Activated CD8-positive, alpha-beta memory T cell treated with anti-CD3 and anti-CD28 coated beads for 36 hours (primary cell): ENCODE measurements around the gene LOX. TPM values are rescaled to one million over a fixed set of nuclear protein-coding genes. Genes with fewer than 3 reads are reported as not detected.

Experiments used
- CTCF ChIA-PET: fragments of 350-600 bp; sonication (Branson Sonifier 250); formaldehyde crosslinking; loops from one replicate; lab custom pipeline; 2021; ENCODE audit warnings: antibody characterized with exemption; lab: Charles Lee
- POLR2A ChIA-PET: fragments of 350-600 bp; sonication (Branson Sonifier 250); formaldehyde crosslinking; loops from one replicate; lab custom pipeline; 2021; ENCODE audit warnings: antibody characterized with exemption; lab: Charles Lee
- total RNA-seq, 2 experiments: library from RNA; stranded (reverse); gene quantifications; one replicate each; pipeline ENCODE4 v1.2.3, GENCODE V29; 2021

The LOX gene
- total RNA-seq, 2 experiments from 2014 or later, result not detected

GRCh38 chr5:122056913-122057312 lies 21.1 kb downstream of the LOX start:
- POLR2A ChIA-PET, result no interaction called here
- CTCF ChIA-PET, result no interaction called here

- CTCF ChIA-PET, result no interaction called here
- POLR2A ChIA-PET, result interaction anchor here (0.7 kb wide), 1 partner anchor 92 kb away, joined by 3 read pairs; the partner anchor contains the start of gene SRFBP1
Measured at GRCh38 chr5:122054266-122054665, 23.8 kb downstream of the LOX start.

GRCh38 chr5:122053181-122054109 lies 24.6 kb downstream of the LOX start:
- ChIA-PET POLR2A (no interaction called here), CTCF (no interaction called here)

- CTCF ChIA-PET, result no interaction called here
Measured at GRCh38 chr5:122051569-122051968, 26.5 kb downstream of the LOX start.

GRCh38 chr5:122050959-122051358 lies 27.1 kb downstream of the LOX start:
- ChIA-PET CTCF (no interaction called here), POLR2A (no interaction called here)

More at GRCh38 chr5:122051569-122051968, 26.5 kb downstream of the LOX start:
- POLR2A ChIA-PET, result no interaction called here

GRCh38 chr5:122040636-122041302 lies 37.3 kb downstream of the LOX start:
- CTCF ChIA-PET, result no interaction called here

GRCh38 chr5:122036326-122036725 lies 41.7 kb downstream of the LOX start:
- CTCF ChIA-PET, result no interaction called here
- POLR2A ChIA-PET, result no interaction called here

More at GRCh38 chr5:122040636-122041302, 37.3 kb downstream of the LOX start:
- POLR2A ChIA-PET, result no interaction called here

GRCh38 chr5:122035913-122036312 lies 42.1 kb downstream of the LOX start:
- ChIA-PET CTCF (no interaction called here), POLR2A (no interaction called here)

- POLR2A ChIA-PET, result no interaction called here
- CTCF ChIA-PET, result no interaction called here
Measured at GRCh38 chr5:122031836-122032235, 46.2 kb downstream of the LOX start.

GRCh38 chr5:122030251-122030650 lies 47.8 kb downstream of the LOX start:
- CTCF ChIA-PET, result no interaction called here
- POLR2A ChIA-PET, result no interaction called here

- ChIA-PET POLR2A (no interaction called here), CTCF (no interaction called here)
Measured at GRCh38 chr5:122029818-122030217, 48.2 kb downstream of the LOX start.

- ChIA-PET CTCF (no interaction called here), POLR2A (no interaction called here)
Measured at GRCh38 chr5:122022966-122023365, 55.1 kb downstream of the LOX start.

- POLR2A ChIA-PET, result no interaction called here
Measured at GRCh38 chr5:122019919-122020590, 58.0 kb downstream of the LOX start.

GRCh38 chr5:122015471-122015870 lies 62.6 kb downstream of the LOX start:
- POLR2A ChIA-PET, result no interaction called here
- CTCF ChIA-PET, result no interaction called here

More at GRCh38 chr5:122019919-122020590, 58.0 kb downstream of the LOX start:
- CTCF ChIA-PET, result no interaction called here

GRCh38 chr5:122014236-122014935 lies 63.7 kb downstream of the LOX start:
- ChIA-PET POLR2A (no interaction called here), CTCF (no interaction called here)

Other genes with a start within 250 kb of the LOX start
- not detected for gene FTMT, start 226.4 kb downstream of the LOX start, total RNA-seq
- gene SRFBP1, start 116.3 kb downstream of the LOX start, total RNA-seq, result 10 to 100 TPM; 18.9 to 19.1 TPM
- not detected for gene ZNF474, start 51.3 kb upstream of the LOX start, total RNA-seq
- gene SNCAIP, start 234.0 kb upstream of the LOX start, total RNA-seq, result not detected